ENCODE measurements around the gene PAFAH1B1. TPM values are rescaled to one million over a fixed set of nuclear protein-coding genes. Genes with fewer than 3 reads are reported as not detected.

The PAFAH1B1 gene
- total and polyA plus RNA-seq, 7 donors, result 35.4 to 139 (median 97.6) TPM

DNA sequence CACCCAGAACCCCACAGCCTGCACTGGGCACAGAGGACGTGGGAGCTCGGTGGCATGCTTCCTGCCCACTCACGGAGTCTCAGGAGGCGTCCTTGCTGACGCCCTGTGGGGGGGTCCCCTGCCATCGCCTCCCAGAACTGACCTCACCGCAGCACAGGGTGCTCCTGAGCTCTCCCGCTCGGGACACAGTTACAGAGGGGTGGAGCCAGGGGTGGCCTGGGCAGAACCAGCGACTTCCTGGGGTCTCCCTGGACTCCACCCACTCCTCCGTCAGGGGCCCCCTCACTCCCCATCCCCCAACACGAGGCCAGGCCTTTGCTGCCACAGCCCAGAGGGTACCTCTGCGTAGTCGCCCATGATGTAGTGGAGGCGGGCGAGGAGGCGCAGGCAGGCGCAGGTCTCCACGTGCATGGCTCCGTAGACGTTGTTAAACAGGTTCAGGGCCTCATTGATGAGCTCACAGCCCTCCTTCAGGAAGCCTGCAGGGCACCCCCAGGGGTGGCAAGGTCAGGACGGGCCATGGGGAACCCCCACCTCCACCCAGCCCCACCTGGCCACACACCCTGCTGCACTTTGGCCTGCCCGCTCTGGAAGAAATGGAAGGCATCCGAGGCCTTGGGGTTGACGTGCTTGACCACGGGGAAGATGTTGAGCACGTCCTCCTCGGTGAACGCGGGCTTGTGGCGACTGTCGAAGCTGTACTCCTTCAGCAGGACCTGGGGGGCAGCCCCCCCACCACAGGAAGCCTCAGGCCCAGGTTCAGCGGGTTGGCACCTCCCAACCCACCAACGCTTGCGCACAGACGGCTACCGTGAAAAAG, 100.3 kb downstream of the PAFAH1B1 start:
- intact Hi-C loops (cut with DNase I), result no loop called here
- Histone ChIP-seq H3K9me3 (no peaks in the 10 kb centered on the region), H3K27ac (no peak overlapping the region), H3K36me3 (peaks cover 51 to 95% (median 71%) of the 10 kb centered on the region in 4 donors), H3K27me3 (no peaks in the 10 kb centered on the region), H3K4me1 (peaks cover 0 to 11% (median 9%) of the 10 kb centered on the region in 4 donors), H3K4me3 (no peak overlapping the region)
- peak; percentile 60 for DNase-seq
- TF ChIP-seq CTCF (IDR thresholded peaks at IDR 0.05) (no peak), POLR2A (IDR thresholded peaks at IDR 0.05) (no peak), EP300 (IDR thresholded peaks at IDR 0.05) (no peak), POLR2AphosphoS5 (IDR thresholded peaks at IDR 0.05) (no peak)
- 84 to 89% methylated on average over 37 of the region's 37 CpGs for WGBS, 2 donors

GRCh38 chr17:2694381-2695242, 101.2 kb downstream of the PAFAH1B1 start:
- peak; percentile 61 for DNase-seq
- peaks cover 51 to 100% (median 72%) of the 10 kb centered on the region in 4 donors for H3K36me3 ChIP-seq

DNA sequence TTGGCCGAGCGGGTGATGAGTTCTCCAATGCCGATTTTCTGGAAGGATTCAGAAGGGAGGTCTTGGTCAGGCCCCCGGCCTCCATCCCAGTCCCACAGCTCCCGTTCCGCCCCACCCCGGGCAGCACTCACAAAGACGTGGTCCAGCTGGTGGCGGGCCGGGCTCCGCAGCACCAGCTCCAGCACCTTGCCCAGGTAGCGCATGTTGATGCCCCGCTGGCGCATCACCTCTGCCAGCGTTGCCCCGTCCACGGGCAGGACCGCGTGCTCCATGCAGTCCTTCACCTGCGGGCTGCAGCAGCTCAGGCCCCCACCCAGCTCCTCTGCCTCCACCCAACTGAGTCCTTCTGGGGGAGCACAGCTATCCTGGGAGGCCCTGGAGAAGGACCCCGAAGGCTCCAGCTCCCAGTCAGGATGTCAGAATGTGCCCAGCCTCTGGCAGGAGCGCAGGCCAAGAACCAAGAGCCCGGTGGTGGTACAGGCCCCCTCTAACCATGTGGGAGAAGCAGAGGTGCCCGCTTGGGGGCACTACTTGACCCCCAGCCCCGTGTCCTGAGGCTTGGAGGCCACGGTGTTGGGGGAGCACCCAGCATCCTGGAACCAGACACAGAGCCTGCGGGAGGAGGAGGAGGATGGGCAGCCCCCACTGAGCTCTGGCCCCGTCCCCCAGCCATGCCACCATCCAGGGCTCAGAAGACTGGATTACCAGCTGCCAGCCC, 101.9 kb downstream of the PAFAH1B1 start:
- no peaks in the 10 kb centered on the region for H3K9me3 ChIP-seq
- no peaks in the 10 kb centered on the region for H3K4me1 ChIP-seq
- no peak for TF ChIP-seq POLR2AphosphoS5 (IDR thresholded peaks at IDR 0.05)
- TF ChIP-seq EP300 (IDR thresholded peaks at IDR 0.05), result no peak
- TF ChIP-seq POLR2A (IDR thresholded peaks at IDR 0.05), result no peak
- TF ChIP-seq CTCF (IDR thresholded peaks at IDR 0.05), result no peak
- DNase-seq, result peak; percentile 48
- peaks cover 58 to 100% (median 78%) of the 10 kb centered on the region in 4 donors for H3K36me3 ChIP-seq
- no peak overlapping the region for H3K27ac ChIP-seq
- H3K4me3 ChIP-seq, result no peak overlapping the region
- intact Hi-C loops (cut with DNase I), result no loop called here
- no peaks in the 10 kb centered on the region for H3K27me3 ChIP-seq
- 92 to 96% methylated on average over 28 of the region's 28 CpGs for WGBS, 2 donors

More at GRCh38 chr17:2694381-2695242, 101.2 kb downstream of the PAFAH1B1 start:
- no peaks in the 10 kb centered on the region for H3K9me3 ChIP-seq
- peaks cover 0 to 3% (median under 1%) of the 10 kb centered on the region in 4 donors for H3K4me1 ChIP-seq
- no peak overlapping the region for H3K4me3 ChIP-seq
- 93 to 94% methylated on average over 42 of the region's 42 CpGs for WGBS, 2 donors
- no peak for TF ChIP-seq POLR2AphosphoS5 (IDR thresholded peaks at IDR 0.05)
- TF ChIP-seq POLR2A (IDR thresholded peaks at IDR 0.05), result no peak
- TF ChIP-seq CTCF (IDR thresholded peaks at IDR 0.05), result no peak
- TF ChIP-seq EP300 (IDR thresholded peaks at IDR 0.05), result no peak
- H3K27ac ChIP-seq, result no peak overlapping the region
- H3K27me3 ChIP-seq, result no peaks in the 10 kb centered on the region
- intact Hi-C loops (cut with DNase I), result no loop called here

GRCh38 chr17:2695961-2696760, 102.7 kb downstream of the PAFAH1B1 start:
- intact Hi-C loops (cut with DNase I), result no loop called here
- H3K9me3 ChIP-seq, result no peaks in the 10 kb centered on the region
- DNase-seq, result peak; percentile 68
- peaks cover 63 to 100% (median 82%) of the 10 kb centered on the region in 4 donors for H3K36me3 ChIP-seq
- no peak overlapping the region for H3K4me3 ChIP-seq
- TF ChIP-seq POLR2AphosphoS5 (IDR thresholded peaks at IDR 0.05) (no peak), POLR2A (IDR thresholded peaks at IDR 0.05) (no peak), CTCF (IDR thresholded peaks at IDR 0.05) (no peak), EP300 (IDR thresholded peaks at IDR 0.05) (no peak)
- WGBS, 2 donors, result 88 to 92% methylated on average over 36 of the region's 36 CpGs
- no peaks in the 10 kb centered on the region for H3K4me1 ChIP-seq
- H3K27me3 ChIP-seq, result no peaks in the 10 kb centered on the region
- no peak overlapping the region for H3K27ac ChIP-seq
